Body of pancreas (tissue), 4 donors: ENCODE results near the gene SNRPF.

Source experiments
- POLR2A ChIP-seq, 3 donors: fragments of 450-650 bp; IDR thresholded peaks; one replicate each; pipeline ENCODE4 v1.6.1; 2016; ENCODE audit warnings: antibody characterized with exemption in 3 of 3, mild to moderate bottlenecking in 2 of 3
- TF ChIP-seq, protein P1 (sequence below), 7 experiments: fragments of 450-650 bp in 4 of 7; fragments of 200-600 bp in 3 of 7; sonication (generic) in 3 of 7; IDR thresholded peaks; one replicate each; pipeline ENCODE4 v1.5.1; 2016 to 2019; ENCODE audit warnings: antibody characterized with exemption in 7 of 7

DNA sequence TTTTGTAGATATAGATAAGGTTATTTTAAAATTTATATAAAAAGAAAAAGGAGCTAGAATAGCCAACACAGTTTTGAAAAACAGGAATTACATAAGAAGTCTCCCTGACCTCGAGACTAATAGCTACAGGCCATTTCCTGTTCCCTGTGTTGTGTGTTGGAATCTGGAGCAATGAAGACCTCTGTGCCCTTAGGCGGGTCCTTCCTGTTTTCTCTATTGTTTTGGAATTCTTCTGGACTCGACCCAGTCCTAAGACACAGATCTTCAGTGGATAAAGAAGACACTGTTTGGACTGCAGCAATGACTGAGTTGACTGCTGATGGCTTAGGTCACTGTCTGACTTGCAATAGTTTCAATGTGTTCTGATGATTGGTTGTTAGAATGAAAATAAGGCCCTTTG is 26.2 kb downstream of the SNRPF start:
- TF ChIP-seq, protein P1, sequence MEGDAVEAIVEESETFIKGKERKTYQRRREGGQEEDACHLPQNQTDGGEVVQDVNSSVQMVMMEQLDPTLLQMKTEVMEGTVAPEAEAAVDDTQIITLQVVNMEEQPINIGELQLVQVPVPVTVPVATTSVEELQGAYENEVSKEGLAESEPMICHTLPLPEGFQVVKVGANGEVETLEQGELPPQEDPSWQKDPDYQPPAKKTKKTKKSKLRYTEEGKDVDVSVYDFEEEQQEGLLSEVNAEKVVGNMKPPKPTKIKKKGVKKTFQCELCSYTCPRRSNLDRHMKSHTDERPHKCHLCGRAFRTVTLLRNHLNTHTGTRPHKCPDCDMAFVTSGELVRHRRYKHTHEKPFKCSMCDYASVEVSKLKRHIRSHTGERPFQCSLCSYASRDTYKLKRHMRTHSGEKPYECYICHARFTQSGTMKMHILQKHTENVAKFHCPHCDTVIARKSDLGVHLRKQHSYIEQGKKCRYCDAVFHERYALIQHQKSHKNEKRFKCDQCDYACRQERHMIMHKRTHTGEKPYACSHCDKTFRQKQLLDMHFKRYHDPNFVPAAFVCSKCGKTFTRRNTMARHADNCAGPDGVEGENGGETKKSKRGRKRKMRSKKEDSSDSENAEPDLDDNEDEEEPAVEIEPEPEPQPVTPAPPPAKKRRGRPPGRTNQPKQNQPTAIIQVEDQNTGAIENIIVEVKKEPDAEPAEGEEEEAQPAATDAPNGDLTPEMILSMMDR (IDR thresholded peaks at IDR 0.05): no peak
- TF ChIP-seq POLR2A (IDR thresholded peaks at IDR 0.05): no peak
